DND-41 (cell line): ENCODE measurements around the gene BICDL2.

Experiments
- ATAC-seq: fragments of 200-7000 bp; cut with Tn5 transposase; 3 replicates; pipeline ENCODE4 v1.9.1; 2021; ENCODE audit warnings: low read depth; ENCODE audit not compliant: insufficient read depth
- DNase-seq: peaks from one replicate; pipeline ENCODE4 v3.0.0-alpha.2; 2020
- H2AFZ ChIP-seq: 2 replicates; pipeline ENCODE4 v1.6.0; 2012; ENCODE audit warnings: low read depth, low read length
- H3K27ac ChIP-seq: 2 replicates; pipeline ENCODE4 v1.5.1; 2012; ENCODE audit warnings: low read length, inconsistent platforms
- H3K27me3 ChIP-seq: fragments of 200-600 bp; sonication (generic); 2 replicates; pipeline ENCODE4 v1.6.0; 2012; ENCODE audit warnings: low read length, mild to moderate bottlenecking, inconsistent platforms; ENCODE audit not compliant: insufficient read depth, poor library complexity
- H3K36me3 ChIP-seq: 2 replicates; pipeline ENCODE4 v1.5.1; 2012; ENCODE audit warnings: low read length, inconsistent platforms; ENCODE audit not compliant: insufficient read depth
- H3K4me1 ChIP-seq: 2 replicates; pipeline ENCODE4 v1.5.1; 2012; ENCODE audit warnings: mild to moderate bottlenecking, low read length; ENCODE audit not compliant: insufficient read depth
- H3K4me2 ChIP-seq: 2 replicates; pipeline ENCODE4 v1.6.0; 2012; ENCODE audit warnings: mild to moderate bottlenecking, moderate library complexity, low read length, inconsistent platforms; ENCODE audit not compliant: insufficient read depth
- H3K4me3 ChIP-seq, 2 experiments: fragments of 200-600 bp in 1 of 2; shearing (Covaris generic) in 1 of 2; 2 replicates each; pipeline ENCODE4 v1.5.1; 2012 to 2016; ENCODE audit warnings: inconsistent platforms in 2 of 2, low read length in 2 of 2, mild to moderate bottlenecking in 2 of 2, low read depth in 1 of 2, moderate library complexity in 1 of 2
- H3K79me2 ChIP-seq: 2 replicates; pipeline ENCODE4 v1.6.0; 2012; ENCODE audit warnings: low read length, inconsistent platforms; ENCODE audit not compliant: insufficient read depth
- H3K9ac ChIP-seq: 2 replicates; pipeline ENCODE4 v1.6.0; 2012; ENCODE audit warnings: low read depth, mild to moderate bottlenecking, inconsistent platforms, low read length, moderate library complexity
- H3K9me3 ChIP-seq: 2 replicates; pipeline ENCODE4 v1.5.1; 2012; ENCODE audit warnings: low read length, moderate library complexity, mild to moderate bottlenecking, inconsistent platforms; ENCODE audit not compliant: insufficient read depth, severe bottlenecking
- H4K20me1 ChIP-seq: 2 replicates; pipeline ENCODE4 v1.6.0; 2012; ENCODE audit warnings: low read length; ENCODE audit not compliant: insufficient read depth
- EZH2 ChIP-seq: IDR thresholded peaks from 3 replicates; pipeline ENCODE4 v1.6.1; 2012; ENCODE audit warnings: borderline replicate concordance, low read depth, mild to moderate bottlenecking, moderate library complexity, low read length, inconsistent platforms; ENCODE audit not compliant: severe bottlenecking
- TF ChIP-seq, protein P1 (sequence below): IDR thresholded peaks from 2 replicates; pipeline ENCODE4 v1.5.1; 2012; ENCODE audit warnings: borderline replicate concordance, low read length, moderate library complexity, mild to moderate bottlenecking; ENCODE audit not compliant: poor library complexity, severe bottlenecking; ENCODE audit errors: extremely low read depth

BICDL2 gene, protein sequence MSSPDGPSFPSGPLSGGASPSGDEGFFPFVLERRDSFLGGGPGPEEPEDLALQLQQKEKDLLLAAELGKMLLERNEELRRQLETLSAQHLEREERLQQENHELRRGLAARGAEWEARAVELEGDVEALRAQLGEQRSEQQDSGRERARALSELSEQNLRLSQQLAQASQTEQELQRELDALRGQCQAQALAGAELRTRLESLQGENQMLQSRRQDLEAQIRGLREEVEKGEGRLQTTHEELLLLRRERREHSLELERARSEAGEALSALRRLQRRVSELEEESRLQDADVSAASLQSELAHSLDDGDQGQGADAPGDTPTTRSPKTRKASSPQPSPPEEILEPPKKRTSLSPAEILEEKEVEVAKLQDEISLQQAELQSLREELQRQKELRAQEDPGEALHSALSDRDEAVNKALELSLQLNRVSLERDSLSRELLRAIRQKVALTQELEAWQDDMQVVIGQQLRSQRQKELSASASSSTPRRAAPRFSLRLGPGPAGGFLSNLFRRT

GRCh38 chr16:3036726-3037315 lies at the start of gene BICDL2:
Gene BICDL2 (minus strand): TSS chr16:3036944. CDS start chr16:3035496, 1,448 bp downstream.
- H2AFZ ChIP-seq = no peak within 1 kb of the TSS
- H3K79me2 ChIP-seq = no peaks in the 10 kb centered on the region
- TF ChIP-seq, protein P1, sequence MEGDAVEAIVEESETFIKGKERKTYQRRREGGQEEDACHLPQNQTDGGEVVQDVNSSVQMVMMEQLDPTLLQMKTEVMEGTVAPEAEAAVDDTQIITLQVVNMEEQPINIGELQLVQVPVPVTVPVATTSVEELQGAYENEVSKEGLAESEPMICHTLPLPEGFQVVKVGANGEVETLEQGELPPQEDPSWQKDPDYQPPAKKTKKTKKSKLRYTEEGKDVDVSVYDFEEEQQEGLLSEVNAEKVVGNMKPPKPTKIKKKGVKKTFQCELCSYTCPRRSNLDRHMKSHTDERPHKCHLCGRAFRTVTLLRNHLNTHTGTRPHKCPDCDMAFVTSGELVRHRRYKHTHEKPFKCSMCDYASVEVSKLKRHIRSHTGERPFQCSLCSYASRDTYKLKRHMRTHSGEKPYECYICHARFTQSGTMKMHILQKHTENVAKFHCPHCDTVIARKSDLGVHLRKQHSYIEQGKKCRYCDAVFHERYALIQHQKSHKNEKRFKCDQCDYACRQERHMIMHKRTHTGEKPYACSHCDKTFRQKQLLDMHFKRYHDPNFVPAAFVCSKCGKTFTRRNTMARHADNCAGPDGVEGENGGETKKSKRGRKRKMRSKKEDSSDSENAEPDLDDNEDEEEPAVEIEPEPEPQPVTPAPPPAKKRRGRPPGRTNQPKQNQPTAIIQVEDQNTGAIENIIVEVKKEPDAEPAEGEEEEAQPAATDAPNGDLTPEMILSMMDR = no peak
- no peak for TF ChIP-seq EZH2
- no peak within 1 kb of the TSS for H3K9ac ChIP-seq
- no peak within 1 kb of the TSS for H3K27ac ChIP-seq
- peaks cover 16% of the 10 kb centered on the region for H3K27me3 ChIP-seq
- no peaks in the 10 kb centered on the region for H3K4me1 ChIP-seq
- H3K4me3 ChIP-seq = no peak within 1 kb of the TSS
- no peaks in the 10 kb centered on the region for H3K9me3 ChIP-seq
- DNase-seq = no peak
- ATAC-seq = no peak
- no peak within 1 kb of the TSS for H3K4me2 ChIP-seq
- no peaks in the 10 kb centered on the region for H3K36me3 ChIP-seq
- no peaks in the 10 kb centered on the region; the same call in 1 of the 2 replicates for H4K20me1 ChIP-seq

DNA sequence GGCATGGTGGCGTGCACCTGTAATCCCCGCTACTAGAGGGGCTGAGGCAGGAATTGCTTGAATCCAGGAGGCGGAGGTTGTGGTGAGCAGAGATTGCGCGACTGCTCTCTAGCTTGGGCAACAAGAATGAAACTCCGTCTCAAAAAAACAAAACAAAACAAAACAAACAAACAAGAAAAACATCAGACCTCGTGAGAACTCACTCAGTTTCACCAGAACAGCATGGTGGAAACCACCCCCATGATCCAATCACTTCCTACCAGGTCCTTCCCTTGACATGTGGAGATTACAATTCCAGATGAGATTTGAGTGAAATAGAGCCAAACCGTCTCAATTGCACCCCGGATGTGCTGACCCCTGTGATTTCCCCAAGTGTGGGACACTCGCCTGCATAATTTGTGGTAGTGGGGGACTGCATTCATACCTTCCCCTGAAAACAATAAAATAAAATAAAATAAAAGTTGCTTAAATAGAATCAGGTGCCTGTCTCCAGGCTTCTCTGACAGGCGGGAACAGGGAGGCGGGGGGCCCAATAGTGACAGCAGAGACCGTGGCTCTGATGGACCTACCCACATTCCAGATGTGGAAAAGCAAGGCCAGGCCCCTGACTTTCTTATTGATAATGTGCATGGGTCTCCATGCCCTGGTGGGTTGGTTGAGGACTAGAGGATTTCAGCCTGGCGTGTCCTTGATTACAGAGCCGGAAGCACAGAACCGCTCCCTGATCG lies 49.3 kb upstream of the BICDL2 start:
- Histone ChIP-seq H3K27ac (no peak overlapping the region), H3K79me2 (no peaks in the 10 kb centered on the region), H3K9ac (no peak overlapping the region), H2AFZ (no peak overlapping the region), H3K36me3 (no peaks in the 10 kb centered on the region), H3K4me1 (peaks cover 6% of the 10 kb centered on the region), H3K27me3 (no peaks in the 10 kb centered on the region), H4K20me1 (no peaks in the 10 kb centered on the region), H3K4me3 (no peak overlapping the region), H3K9me3 (no peaks in the 10 kb centered on the region), H3K4me2 (no peak overlapping the region)
- DNase-seq (no peak), ATAC-seq (no peak)
- no peak for TF ChIP-seq EZH2
- TF ChIP-seq, protein P1 = no peak

- Histone ChIP-seq H3K27me3 (no peaks in the 10 kb centered on the region), H4K20me1 (no peaks in the 10 kb centered on the region), H2AFZ (no peak overlapping the region), H3K4me2 (no peak overlapping the region), H3K79me2 (no peaks in the 10 kb centered on the region), H3K9me3 (no peaks in the 10 kb centered on the region), H3K36me3 (no peaks in the 10 kb centered on the region), H3K4me1 (peaks cover 7% of the 10 kb centered on the region), H3K27ac (no peak overlapping the region; the same call in 1 of the 2 replicates), H3K4me3 (no peak overlapping the region), H3K9ac (no peak overlapping the region)
- ATAC-seq (no peak), DNase-seq (no peak)
- TF ChIP-seq, protein P1 = no peak
- no peak for TF ChIP-seq EZH2
These were observed 48.4 kb upstream of the BICDL2 start for GRCh38 chr16:3084969-3085670.
